Measurements from ENCODE around the gene LRGUK.

The LRGUK gene

GRCh38 chr7:134089446-134089845, 37.7 kb upstream of the LRGUK start:
- peaks cover 51% of the 10 kb centered on the region for H3K9me3 ChIP-seq (ENCODE audit: control insufficient read depth, low read length)
- WGBS, 2 experiments (ENCODE audit: insufficient coverage in 2 of 2) = 88 to 92% methylated on average over 2 of the region's 4 CpGs
- H3K36me3 ChIP-seq (ENCODE audit: control insufficient read depth, insufficient read depth, low read length) = no peaks in the 10 kb centered on the region
- no peak overlapping the region for H3K27ac ChIP-seq (ENCODE audit: low read depth, low read length, severe bottlenecking)
- H3K4me1 ChIP-seq (ENCODE audit: control insufficient read depth, insufficient read depth, low read length, poor library complexity, severe bottlenecking) = peaks cover under 1% of the 10 kb centered on the region
- no peak overlapping the region for H3K4me3 ChIP-seq (ENCODE audit: extremely low read depth, insufficient read depth, low read length, poor library complexity, severe bottlenecking)

GRCh38 chr7:134098072-134098471, 29.1 kb upstream of the LRGUK start:
- no peaks in the 10 kb centered on the region for H3K4me1 ChIP-seq (ENCODE audit: control insufficient read depth, insufficient read depth, low read length, poor library complexity, severe bottlenecking)
- no peaks in the 10 kb centered on the region for H3K36me3 ChIP-seq (ENCODE audit: control insufficient read depth, insufficient read depth, low read length)
- WGBS, 2 experiments (ENCODE audit: insufficient coverage in 2 of 2) = no CpG with 5 or more reads among the region's 4 CpGs
- no peak overlapping the region for H3K4me3 ChIP-seq (ENCODE audit: extremely low read depth, insufficient read depth, low read length, poor library complexity, severe bottlenecking)
- no peak overlapping the region for H3K27ac ChIP-seq (ENCODE audit: low read depth, low read length, severe bottlenecking)
- H3K9me3 ChIP-seq (ENCODE audit: control insufficient read depth, low read length) = peaks cover 4% of the 10 kb centered on the region

- Histone ChIP-seq H3K27ac (ENCODE audit: low read depth, low read length, severe bottlenecking) (no peak overlapping the region), H3K4me3 (ENCODE audit: extremely low read depth, insufficient read depth, low read length, poor library complexity, severe bottlenecking) (no peak overlapping the region), H3K4me1 (ENCODE audit: control insufficient read depth, insufficient read depth, low read length, poor library complexity, severe bottlenecking) (no peaks in the 10 kb centered on the region), H3K36me3 (ENCODE audit: control insufficient read depth, insufficient read depth, low read length) (no peaks in the 10 kb centered on the region), H3K9me3 (ENCODE audit: control insufficient read depth, low read length) (no peaks in the 10 kb centered on the region)
- WGBS, 2 experiments (ENCODE audit: insufficient coverage in 2 of 2) = 93 to 100% methylated on average over 1 to 2 of the region's 3 CpGs
Observed at GRCh38 chr7:134101716-134102115, 25.4 kb upstream of the LRGUK start.

- H3K4me3 ChIP-seq (ENCODE audit: extremely low read depth, insufficient read depth, low read length, poor library complexity, severe bottlenecking) = no peak overlapping the region
- WGBS, 2 experiments (ENCODE audit: insufficient coverage in 2 of 2) = no CpG with 5 or more reads among the region's 4 CpGs
- no peak overlapping the region for H3K27ac ChIP-seq (ENCODE audit: low read depth, low read length, severe bottlenecking)
- H3K9me3 ChIP-seq (ENCODE audit: control insufficient read depth, low read length) = no peaks in the 10 kb centered on the region
- no peaks in the 10 kb centered on the region for H3K36me3 ChIP-seq (ENCODE audit: control insufficient read depth, insufficient read depth, low read length)
- H3K4me1 ChIP-seq (ENCODE audit: control insufficient read depth, insufficient read depth, low read length, poor library complexity, severe bottlenecking) = no peaks in the 10 kb centered on the region
Observed at GRCh38 chr7:134104166-134104565, 23.0 kb upstream of the LRGUK start.

- Histone ChIP-seq H3K27ac (ENCODE audit: low read depth, low read length, severe bottlenecking) (no peak overlapping the region), H3K9me3 (ENCODE audit: control insufficient read depth, low read length) (no peaks in the 10 kb centered on the region), H3K36me3 (ENCODE audit: control insufficient read depth, insufficient read depth, low read length) (no peaks in the 10 kb centered on the region), H3K4me3 (ENCODE audit: extremely low read depth, insufficient read depth, low read length, poor library complexity, severe bottlenecking) (no peak overlapping the region), H3K4me1 (ENCODE audit: control insufficient read depth, insufficient read depth, low read length, poor library complexity, severe bottlenecking) (no peaks in the 10 kb centered on the region)
- 90% methylated on average over 2 of the region's 5 CpGs; no CpG with 5 or more reads in 1 of the 2 experiments for WGBS, 2 experiments (ENCODE audit: insufficient coverage in 2 of 2)
Observed at GRCh38 chr7:134105841-134106240, 21.3 kb upstream of the LRGUK start.

- Histone ChIP-seq H3K4me3 (ENCODE audit: extremely low read depth, insufficient read depth, low read length, poor library complexity, severe bottlenecking) (no peak overlapping the region), H3K36me3 (ENCODE audit: control insufficient read depth, insufficient read depth, low read length) (no peaks in the 10 kb centered on the region), H3K9me3 (ENCODE audit: control insufficient read depth, low read length) (no peaks in the 10 kb centered on the region), H3K27ac (ENCODE audit: low read depth, low read length, severe bottlenecking) (no peak overlapping the region), H3K4me1 (ENCODE audit: control insufficient read depth, insufficient read depth, low read length, poor library complexity, severe bottlenecking) (no peaks in the 10 kb centered on the region)
- WGBS, 2 experiments (ENCODE audit: insufficient coverage in 2 of 2) = no CpG with 5 or more reads among the region's 2 CpGs
Observed at GRCh38 chr7:134108802-134109201, 18.3 kb upstream of the LRGUK start.

GRCh38 chr7:134113655-134114054, 13.5 kb upstream of the LRGUK start:
- H3K27ac ChIP-seq (ENCODE audit: low read depth, low read length, severe bottlenecking) = no peak overlapping the region
- H3K36me3 ChIP-seq (ENCODE audit: control insufficient read depth, insufficient read depth, low read length) = no peaks in the 10 kb centered on the region
- no peaks in the 10 kb centered on the region for H3K4me1 ChIP-seq (ENCODE audit: control insufficient read depth, insufficient read depth, low read length, poor library complexity, severe bottlenecking)
- no peak overlapping the region for H3K4me3 ChIP-seq (ENCODE audit: extremely low read depth, insufficient read depth, low read length, poor library complexity, severe bottlenecking)
- H3K9me3 ChIP-seq (ENCODE audit: control insufficient read depth, low read length) = no peaks in the 10 kb centered on the region

- H3K4me1 ChIP-seq (ENCODE audit: control insufficient read depth, insufficient read depth, low read length, poor library complexity, severe bottlenecking) = no peaks in the 10 kb centered on the region
- no peak overlapping the region for H3K27ac ChIP-seq (ENCODE audit: low read depth, low read length, severe bottlenecking)
- no peaks in the 10 kb centered on the region for H3K36me3 ChIP-seq (ENCODE audit: control insufficient read depth, insufficient read depth, low read length)
- H3K9me3 ChIP-seq (ENCODE audit: control insufficient read depth, low read length) = no peaks in the 10 kb centered on the region
- 100% methylated on average over 2 of the region's 4 CpGs; no CpG with 5 or more reads in 1 of the 2 experiments for WGBS, 2 experiments (ENCODE audit: insufficient coverage in 2 of 2)
- H3K4me3 ChIP-seq (ENCODE audit: extremely low read depth, insufficient read depth, low read length, poor library complexity, severe bottlenecking) = no peak overlapping the region
Observed at GRCh38 chr7:134114992-134115391, 12.1 kb upstream of the LRGUK start.

GRCh38 chr7:134120405-134120804, 6.7 kb upstream of the LRGUK start:
- Histone ChIP-seq H3K4me1 (ENCODE audit: control insufficient read depth, insufficient read depth, low read length, poor library complexity, severe bottlenecking) (no peaks in the 10 kb centered on the region), H3K9me3 (ENCODE audit: control insufficient read depth, low read length) (no peaks in the 10 kb centered on the region), H3K27ac (ENCODE audit: low read depth, low read length, severe bottlenecking) (no peak overlapping the region), H3K4me3 (ENCODE audit: extremely low read depth, insufficient read depth, low read length, poor library complexity, severe bottlenecking) (no peak overlapping the region), H3K36me3 (ENCODE audit: control insufficient read depth, insufficient read depth, low read length) (no peaks in the 10 kb centered on the region)
- WGBS, 2 experiments (ENCODE audit: insufficient coverage in 2 of 2) = 84 to 97% methylated on average over 4 of the region's 4 CpGs

- H3K4me3 ChIP-seq (ENCODE audit: extremely low read depth, insufficient read depth, low read length, poor library complexity, severe bottlenecking) = no peak overlapping the region
- H3K9me3 ChIP-seq (ENCODE audit: control insufficient read depth, low read length) = no peaks in the 10 kb centered on the region
- H3K4me1 ChIP-seq (ENCODE audit: control insufficient read depth, insufficient read depth, low read length, poor library complexity, severe bottlenecking) = no peaks in the 10 kb centered on the region
- 100% methylated on average over 1 of the region's 3 CpGs; no CpG with 5 or more reads in 1 of the 2 experiments for WGBS, 2 experiments (ENCODE audit: insufficient coverage in 2 of 2)
- no peaks in the 10 kb centered on the region for H3K36me3 ChIP-seq (ENCODE audit: control insufficient read depth, insufficient read depth, low read length)
- no peak overlapping the region for H3K27ac ChIP-seq (ENCODE audit: low read depth, low read length, severe bottlenecking)
Observed at GRCh38 chr7:134121632-134122139, 5.5 kb upstream of the LRGUK start.

- Histone ChIP-seq H3K9me3 (ENCODE audit: control insufficient read depth, low read length) (no peaks in the 10 kb centered on the region), H3K4me1 (ENCODE audit: control insufficient read depth, insufficient read depth, low read length, poor library complexity, severe bottlenecking) (no peaks in the 10 kb centered on the region), H3K27ac (ENCODE audit: low read depth, low read length, severe bottlenecking) (no peak overlapping the region), H3K36me3 (ENCODE audit: control insufficient read depth, insufficient read depth, low read length) (no peaks in the 10 kb centered on the region), H3K4me3 (ENCODE audit: extremely low read depth, insufficient read depth, low read length, poor library complexity, severe bottlenecking) (no peak overlapping the region)
- WGBS, 2 experiments (ENCODE audit: insufficient coverage in 2 of 2) = 100% methylated on average over 1 of the region's 2 CpGs; no CpG with 5 or more reads in 1 of the 2 experiments
Observed at GRCh38 chr7:134122980-134123379, 4.2 kb upstream of the LRGUK start.

All from mesodermal cell (in vitro differentiated cells).